Measurements from ENCODE around the gene GSTM1.
"Not testable (repeated sequence)": the region's sequence is repeated elsewhere in the genome, so short reads cannot be mapped to it uniquely, and the experiment has no call there.

GSTM1 gene

DNA sequence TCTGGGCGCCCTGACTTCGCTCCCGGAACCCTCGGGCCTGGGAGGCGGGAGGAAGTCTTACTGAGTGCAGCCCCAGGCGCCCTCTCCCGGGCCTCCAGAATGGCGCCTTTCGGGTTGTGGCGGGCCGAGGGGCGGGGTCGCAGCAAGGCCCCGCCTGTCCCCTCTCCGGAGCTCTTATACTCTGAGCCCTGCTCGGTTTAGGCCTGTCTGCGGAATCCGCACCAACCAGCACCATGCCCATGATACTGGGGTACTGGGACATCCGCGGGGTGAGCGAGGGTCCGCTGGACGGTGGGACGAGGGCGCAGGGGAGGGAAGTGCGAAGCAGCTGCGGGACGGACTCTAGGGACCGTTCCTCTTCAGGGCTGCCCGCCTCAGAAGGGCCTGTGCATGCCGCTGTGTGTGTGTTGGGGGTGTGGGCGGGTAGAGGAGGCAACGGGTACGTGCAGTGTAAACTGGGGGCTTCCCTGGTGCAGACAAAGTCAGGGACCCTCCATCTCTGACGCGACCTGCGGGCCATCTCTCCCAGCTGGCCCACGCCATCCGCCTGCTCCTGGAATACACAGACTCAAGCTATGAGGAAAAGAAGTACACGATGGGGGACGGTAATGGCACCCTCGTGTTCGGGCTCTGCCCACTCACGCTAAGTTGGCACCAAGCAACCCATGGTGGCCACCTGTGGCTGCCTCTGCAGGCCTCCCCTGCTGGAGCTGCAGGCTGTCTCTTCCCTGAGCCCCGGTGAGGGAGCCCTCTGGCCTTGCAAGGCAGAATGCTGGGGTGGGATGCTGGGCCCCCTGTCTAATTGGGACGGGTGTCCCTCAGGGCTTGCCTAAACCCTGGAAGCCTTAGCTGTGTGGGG, at the start of gene GSTM1:
GSTM1 (plus strand) TSS at position 177 of the 859 bp plus-strand sequence; CDS start at position 234, 57 bp downstream.
- no peak for DNase-seq

DNA sequence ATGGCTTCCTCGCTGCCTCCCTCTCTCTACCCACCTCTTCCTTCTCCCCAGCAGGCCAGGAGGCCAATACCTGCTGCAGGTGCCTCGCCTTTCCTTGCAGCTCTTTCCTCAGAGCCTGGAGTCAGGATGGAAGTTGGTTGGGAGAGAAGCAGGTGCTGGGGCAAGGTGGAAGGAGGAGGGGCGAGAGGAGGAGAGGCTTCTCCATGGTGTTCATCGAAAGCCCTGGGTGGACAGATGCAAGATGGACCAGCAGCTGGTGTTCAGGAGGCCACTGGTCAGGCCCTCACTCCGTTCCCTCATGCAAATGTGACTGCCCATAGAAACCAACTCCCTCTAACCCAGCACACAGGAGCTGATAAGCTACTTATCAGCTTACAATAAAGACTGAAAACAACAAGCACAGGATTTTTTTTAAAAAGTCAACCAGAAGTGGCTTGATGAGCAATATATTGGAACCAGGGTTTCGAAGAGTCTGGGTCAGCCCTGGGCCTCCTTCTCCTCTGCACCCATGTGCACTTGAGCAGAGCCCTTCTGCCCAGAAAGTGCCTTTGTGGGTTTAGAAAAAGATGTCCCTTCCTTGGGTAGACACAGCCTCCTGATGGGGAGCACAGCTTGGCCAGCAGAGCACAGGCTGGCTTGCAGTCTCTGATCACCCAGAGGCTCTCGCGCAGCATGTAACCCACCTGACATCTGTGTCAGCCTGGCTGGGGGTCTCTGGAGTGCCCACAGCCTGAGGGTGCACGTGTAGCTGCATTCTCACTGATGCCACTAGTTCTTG, 48.4 kb upstream of the GSTM1 start:
- no peak for DNase-seq

DNA sequence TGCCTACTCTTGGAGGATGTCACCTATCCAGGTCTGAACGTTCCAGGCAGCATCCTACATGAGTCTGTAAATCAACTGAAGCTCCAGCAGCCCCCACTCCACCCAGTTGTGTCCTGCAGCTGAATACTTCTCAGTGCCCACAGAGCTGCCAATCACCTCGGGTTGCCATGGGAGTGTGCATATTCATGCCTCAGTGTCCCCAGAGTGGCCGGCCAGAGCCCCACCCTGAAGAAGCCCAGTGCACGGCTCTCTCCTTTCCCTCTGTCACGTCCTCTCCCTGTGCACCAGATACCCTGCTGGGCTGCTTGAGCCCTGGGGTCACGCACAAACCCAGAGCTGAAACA, 47.8 kb upstream of the GSTM1 start:
- no peak for DNase-seq

DNA sequence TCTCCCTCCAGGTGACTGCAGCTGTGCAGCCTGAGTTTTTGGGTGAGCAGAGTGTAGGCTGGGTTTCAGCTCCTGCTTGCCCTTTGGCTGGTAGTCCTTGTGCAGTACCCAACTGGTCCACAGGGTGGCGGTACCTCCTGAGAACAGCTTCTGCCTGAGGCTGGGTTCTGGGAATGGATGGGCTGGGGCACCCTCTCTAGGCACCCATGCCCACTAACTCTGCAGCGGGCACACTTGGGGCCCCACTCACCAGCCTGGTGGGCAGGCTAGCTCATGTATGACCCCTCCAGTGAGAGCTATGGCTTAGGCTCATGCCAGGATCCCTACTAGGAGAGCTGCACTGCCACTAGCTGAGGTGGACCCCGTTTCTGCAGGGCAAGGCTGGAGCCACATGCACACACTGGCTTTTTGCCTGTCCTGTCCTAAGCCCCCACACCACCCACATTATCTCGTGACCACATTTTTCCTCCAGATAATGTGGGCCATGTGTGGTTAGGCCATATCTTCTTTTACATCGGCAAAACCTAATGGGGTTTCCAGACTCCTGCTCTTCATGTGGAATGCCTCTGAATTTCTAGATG, 47.2 kb upstream of the GSTM1 start:
- DNase-seq, result no peak

DNA sequence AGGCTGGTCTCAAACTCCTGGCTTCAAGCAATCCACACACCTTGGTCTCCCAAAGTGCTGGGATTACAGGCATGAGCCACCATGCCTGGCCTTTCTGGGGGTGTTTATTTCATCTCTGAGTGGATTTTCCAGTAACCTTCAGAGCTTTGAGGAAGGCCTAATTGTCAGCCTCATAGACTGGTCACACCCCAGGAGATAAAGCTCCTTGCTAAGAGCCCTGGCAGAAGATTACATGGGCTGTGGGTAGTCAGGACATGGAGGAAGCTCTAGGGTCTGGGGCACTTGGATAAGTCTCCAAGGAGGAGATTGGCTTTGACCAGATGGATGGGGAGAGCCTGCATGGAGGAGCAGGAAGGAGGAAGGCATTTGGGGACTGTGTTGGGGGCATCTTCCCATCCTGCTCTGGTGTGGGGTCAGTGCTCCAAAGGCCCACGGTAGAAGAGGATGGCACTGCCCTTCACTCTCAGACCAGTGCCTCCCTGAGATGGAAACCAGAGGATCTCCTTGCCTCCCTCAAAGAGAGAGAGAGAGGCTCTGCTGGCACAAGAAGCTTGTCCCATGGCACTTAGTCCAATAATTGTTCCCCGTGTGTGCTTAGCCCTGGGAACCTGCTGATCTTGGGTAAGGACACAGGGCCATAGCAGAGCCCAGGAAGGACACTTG, 46.4 kb upstream of the GSTM1 start:
- DNase-seq, result no peak

DNA sequence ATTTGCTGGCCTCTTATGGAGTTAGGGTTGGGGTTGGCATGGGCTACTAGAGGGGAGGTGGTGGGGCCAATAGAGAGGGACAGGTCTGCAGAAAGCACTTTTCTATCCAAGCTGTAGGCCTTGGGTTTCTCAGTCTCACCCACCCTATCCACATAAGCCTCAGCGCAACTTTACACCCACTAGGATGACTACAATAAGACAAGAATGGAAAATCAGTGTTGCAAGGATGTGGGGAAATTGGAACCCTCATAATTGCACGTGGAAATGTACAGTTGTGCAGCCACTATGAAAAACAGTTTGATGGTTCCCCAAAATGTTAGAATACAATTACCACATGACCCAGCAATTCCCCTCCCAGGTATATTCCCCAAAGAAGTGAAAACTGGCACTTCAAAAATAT, 45.8 kb upstream of the GSTM1 start:
- DNase-seq, result no peak

DNA sequence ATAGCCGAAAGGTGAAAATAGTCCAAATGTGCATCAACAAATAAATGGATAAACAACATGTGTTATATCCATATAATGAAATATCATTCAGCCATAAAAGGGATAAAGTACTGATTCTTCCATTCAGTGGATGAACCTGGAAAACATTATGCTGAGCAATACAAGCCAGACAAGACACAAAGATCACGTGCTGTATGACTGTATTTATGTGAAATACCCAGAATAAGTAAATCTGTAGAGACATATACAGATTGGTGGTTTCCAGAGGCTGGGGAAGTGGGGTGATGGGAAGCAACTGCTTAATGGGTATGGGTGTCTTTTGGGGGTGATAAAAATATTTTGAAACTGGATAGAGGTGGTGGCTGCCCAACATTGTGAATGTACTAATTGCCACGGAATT, 45.0 kb upstream of the GSTM1 start:
- DNase-seq, result no peak

DNA sequence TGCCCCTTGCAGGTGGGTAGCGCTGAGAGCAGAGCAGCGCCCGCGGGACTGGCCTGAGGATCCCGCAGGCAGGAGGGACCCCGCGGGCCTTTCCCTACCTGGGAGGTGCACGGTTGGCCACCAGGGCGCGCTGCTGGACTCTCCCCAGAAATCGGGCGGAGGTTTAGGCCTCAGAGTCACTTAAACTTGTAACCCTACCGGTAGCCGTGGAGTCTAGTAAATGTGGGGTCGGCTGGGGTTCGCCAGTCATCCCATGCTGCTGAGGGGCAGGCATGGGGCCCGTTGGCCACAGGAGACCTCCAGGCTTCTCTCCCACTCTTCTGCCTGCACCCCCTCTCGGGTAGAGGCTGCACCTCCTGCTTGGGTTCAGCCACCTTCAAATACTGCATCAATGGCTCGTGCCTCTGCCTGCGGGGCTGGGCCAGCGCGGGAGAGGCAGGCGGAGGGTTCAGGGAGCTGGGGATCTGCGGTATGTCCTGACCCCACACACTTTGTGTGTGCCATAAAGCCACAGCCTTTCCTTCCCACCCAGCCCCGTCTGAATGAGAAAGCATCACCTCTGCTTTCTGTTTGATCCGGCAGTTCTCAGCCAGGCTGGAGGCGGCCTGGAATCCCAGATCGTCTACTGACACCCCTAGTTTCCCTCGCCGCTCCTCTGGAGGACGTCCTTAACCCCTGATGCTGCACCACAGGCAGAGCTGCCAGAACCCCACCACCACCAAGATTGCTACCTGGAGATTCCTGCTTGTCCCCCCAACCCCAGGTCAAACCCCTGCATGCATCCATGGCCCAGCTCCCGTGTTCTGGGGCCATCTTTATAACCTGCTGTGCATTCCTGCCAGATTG, 44.0 kb upstream of the GSTM1 start:
- no peak for DNase-seq

DNA sequence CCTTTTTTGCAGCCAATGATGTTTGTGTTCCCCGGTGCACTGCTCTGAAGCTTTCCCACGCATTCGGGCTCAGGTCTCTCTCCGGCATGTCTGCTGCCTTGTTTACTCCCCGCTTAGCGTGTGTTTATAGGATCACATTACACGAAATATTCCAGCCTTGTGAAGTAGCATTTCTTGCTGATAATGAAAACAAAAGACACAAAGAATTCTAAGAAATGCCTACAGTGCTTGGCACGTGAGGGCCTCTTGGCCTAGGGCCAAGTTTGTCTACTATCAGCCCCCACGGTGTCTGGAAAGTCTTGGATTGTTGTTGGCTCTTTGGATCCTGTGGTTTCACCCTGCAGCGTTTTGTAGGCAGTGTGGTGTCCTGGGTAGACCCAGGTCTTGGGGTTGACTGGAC, 42.9 kb upstream of the GSTM1 start:
- no peak for DNase-seq

DNA sequence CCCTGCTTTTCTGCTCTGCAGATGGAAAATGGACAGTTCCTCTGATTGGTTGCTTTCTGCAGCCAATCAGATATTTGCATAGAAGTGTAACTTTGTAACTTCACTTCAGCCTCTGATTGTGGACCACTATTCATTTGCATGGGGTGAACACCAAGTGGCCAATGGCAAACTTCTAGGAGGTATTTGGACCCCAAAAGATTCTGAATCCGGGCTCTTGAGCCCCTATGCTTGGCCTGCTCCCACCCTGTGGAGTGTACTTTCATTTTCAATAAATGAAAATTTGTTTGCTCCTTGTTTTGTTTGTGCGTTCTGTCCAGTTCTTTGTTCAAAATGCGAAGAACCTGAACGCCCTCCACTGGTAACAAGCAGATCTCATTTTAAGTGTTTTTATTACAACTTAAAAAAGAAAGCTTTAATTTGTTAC, 38.1 kb upstream of the GSTM1 start:
- no peak for DNase-seq

DNA sequence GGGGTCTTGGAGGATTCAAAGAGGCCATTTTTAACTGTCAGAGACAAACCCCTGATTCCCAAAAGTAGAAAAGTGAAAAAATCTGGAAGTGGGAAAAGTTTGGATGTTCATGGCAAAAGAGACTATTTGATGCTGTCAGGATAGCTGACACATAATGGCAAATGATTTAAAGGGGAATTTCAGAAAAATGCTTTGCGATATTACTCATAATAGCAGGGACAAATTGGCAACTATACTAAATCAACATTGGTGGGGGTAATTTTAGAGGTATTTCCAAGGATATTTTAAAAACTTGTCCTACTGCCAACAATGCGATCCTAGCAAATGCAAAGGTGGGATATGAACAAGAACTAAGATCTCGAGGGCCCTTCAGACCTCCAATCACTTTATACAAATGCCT, 37.0 kb upstream of the GSTM1 start:
- DNase-seq, result no peak

DNA sequence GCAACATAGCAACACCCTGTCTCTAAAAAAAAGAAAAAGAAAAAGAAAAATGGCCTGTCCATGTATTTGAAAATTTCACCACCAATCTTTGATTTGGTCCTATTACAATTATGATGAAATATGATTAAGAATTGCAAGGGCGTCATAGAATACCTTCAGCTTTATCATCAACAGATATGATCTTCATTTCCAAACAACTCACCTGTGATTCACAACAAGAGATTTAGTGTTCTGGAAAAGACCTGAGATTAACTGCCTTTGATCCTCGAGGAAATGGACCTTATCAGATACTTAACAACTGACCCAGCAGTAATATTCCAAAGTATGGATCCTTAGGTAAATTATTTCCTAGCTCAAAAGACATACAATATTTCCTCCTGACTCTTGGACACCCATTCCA, 35.2 kb upstream of the GSTM1 start:
- no peak for DNase-seq

DNA sequence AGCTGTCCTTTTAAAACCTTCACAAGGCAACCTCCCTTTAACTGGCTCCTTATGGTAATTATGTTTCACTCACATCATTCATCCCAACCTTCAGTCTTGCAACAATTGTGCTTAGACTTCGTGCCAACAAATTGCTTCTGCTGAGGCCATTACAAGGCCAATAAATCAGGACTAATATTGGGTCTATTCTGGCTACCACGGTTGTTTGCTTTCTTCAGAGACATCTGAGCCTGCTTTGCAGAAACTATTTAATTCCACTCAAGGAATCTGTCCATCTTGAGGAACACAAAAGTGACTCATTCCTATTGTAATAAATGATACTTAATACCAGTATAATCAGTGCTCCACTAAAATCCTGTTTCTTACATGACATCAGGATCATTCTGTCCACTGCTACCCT, 34.3 kb upstream of the GSTM1 start:
- DNase-seq, result no peak

DNA sequence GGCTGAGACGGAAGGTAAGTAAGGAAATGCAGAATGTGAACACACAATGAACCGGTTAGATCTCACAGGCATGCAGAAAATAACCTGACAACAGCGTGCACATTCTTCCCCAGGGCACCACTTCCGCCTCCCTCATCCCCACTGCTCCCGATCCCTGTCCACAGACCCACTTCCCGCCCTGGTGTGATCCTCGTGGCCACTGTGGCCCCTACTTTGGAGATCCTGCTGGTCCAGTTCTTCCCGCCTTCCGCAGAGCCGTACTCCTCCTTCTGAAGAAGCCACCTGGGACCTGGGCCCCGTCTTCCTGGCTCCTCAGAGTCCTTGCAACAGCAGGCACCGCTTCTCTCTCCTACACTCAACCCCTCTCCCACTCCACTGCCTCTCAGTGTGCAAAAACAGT, 33.1 kb upstream of the GSTM1 start:
- DNase-seq, result no peak

DNA sequence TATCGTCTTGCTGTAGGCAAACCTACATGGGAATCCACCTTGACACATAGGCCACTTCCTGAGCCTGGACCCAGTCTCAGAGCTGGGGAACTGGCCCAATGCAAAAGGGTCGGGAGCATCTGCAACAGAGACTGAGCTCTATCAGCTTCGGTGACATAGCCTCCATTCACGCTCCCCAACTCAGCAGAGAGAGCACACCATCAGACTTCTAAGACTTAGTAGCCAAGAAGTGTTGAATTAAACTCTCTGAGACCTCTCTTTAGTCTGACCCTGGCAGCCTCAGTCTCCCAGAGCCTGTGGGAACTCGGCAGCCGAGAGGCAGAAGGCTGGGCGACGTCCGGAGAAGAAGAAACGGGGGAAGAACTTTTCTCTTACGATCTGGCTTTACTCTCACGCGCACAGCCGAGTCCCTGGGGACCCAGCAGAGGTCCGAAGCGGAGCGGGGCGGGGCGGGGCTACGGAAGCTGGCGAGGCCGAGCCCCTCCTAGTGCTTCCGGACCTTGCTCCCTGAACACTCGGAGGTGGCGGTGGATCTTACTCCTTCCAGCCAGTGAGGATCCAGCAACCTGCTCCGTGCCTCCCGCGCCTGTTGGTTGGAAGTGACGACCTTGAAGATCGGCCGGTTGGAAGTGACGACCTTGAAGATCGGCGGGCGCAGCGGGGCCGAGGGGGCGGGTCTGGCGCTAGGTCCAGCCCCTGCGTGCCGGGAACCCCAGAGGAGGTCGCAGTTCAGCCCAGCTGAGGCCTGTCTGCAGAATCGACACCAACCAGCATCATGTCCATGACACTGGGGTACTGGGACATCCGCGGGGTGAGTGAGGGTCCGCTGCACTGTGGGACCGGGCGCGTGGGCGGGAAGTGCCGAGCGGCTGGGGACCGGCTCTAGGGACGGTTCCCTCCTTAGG, 31.8 kb upstream of the GSTM1 start, which contains the start of gene GSTM4:
GSTM4 (plus strand) TSS at position 485 of the 905 bp plus-strand sequence; CDS start at position 776, 291 bp downstream.
- DNase-seq, result no peak

DNA sequence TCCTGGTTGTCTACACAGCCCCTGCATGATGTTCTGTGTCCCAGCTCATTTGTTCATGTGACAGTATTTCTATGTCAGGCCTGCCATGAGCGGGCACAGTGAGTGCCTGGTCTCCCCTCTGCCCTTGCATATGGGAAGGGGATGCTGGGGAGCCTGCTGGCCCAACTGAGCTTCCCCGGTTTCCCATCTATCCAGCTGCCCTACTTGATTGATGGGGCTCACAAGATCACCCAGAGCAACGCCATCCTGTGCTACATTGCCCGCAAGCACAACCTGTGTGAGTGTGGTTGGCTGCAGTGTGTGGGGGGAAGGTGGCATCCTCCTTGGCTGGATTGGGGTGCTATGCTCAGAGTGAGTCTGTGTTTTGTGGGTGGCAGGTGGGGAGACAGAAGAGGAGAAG, 30.2 kb upstream of the GSTM1 start:
- no peak for DNase-seq

DNA sequence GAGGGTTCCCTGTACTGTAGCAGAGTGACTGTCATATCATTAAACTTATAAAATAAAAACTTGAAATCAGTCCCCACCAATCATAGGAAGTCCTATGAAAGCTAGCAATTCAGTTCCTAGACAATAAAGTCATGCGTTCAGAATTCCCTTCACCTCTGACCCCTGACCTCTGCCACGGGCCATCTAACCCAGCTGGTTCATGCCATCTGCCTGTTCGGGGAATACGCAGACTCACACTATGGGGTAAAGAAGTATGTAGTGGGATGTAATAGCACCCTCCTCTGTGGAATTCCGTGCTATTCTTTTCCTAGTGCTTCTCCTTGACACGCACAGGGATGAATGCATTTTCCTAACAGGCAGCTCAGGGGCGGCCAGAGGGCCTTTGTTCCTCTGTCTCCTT, 29.6 kb upstream of the GSTM1 start:
- no peak for DNase-seq

DNA sequence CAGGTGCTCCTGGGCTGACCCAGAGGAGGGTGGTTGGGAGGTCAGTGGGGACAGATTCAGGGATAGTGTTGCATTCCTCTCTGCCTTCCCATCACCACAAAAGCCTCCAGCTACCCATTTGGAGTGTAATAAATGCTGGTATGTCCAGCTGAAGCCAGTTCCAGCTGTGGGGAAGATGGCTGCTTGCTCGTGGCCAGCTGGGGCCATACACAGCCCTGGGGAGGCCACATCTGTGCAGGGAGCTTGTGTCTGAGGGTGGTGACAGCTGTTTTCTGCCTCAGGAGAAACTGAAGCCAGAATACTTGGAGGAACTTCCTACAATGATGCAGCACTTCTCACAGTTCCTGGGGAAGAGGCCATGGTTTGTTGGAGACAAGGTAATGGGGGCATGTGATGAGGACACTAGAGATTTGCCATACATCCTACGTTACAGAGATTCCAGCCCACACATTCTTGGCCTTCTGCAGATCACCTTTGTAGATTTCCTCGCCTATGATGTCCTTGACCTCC, 29.0 kb upstream of the GSTM1 start:
- no peak for DNase-seq

DNA sequence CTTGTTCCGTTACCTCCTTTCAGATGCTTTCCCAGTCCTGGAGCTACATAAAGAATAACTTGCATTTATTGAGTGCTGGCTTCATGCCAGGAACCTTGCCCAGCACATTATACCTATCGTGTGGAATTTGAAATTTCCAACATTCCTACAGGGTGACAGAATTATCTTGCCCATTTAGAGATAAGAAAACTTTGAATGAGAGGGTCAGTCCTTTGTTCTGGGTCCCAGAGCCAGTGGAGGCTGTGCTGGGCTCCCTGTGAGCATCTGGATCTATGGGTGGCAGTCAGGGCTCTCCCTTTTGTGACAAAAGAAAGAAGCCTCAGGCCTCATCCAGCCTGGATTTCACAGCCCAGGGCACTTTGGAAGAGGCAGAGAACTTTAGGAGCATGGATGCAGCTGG, 28.5 kb upstream of the GSTM1 start:
- DNase-seq, result no peak

DNA sequence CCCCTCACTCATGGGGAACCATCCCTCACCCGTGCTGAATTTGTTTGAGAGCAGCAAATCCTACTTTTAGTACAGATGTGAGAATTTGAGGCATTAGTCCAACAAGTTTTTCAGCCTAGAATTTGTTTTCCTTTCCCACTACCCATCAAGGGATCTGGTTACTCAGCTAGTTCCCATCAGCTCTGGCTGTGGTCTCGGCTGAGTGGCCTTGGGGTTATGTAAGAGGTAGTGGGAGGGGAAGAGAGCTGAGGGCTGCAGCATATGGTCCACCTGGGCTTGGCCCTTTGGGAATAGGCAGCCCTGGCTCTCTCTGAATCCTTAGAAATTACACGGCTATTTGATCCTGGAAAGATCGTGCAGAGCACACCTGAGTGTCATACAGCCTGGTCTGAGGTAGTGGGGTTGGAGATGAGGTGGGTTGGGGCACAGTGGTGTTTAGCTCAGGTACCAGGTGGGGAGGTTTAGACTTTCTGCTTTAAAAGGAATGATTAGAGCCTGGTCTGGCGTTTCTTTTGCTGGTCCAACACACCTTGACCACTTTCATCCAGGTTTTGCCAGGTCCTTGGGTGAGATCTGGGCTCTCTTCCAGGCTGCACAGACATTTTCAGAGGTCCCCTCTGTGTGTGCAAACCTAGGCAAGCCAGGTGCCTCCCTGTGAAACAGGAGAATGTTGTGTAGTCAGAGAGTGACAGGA, 27.5 kb upstream of the GSTM1 start:
- no peak for DNase-seq

DNA sequence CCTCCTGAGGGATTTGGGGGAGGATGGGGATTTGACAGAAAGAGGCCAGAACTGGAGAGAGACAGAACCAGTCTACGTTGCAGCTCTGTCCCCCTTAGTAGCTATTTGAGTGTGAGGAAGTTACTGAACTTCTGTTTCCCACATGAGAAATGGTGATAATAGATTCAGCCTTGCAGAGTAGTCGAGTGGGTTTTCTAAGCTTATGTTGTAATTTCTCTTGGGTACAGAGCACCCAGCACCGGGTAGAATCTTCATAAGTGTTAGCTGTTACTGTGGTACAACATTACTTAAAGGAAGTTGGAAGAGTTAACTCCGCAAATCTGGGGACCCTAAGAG, 27.0 kb upstream of the GSTM1 start:
- DNase-seq, result not testable (repeated sequence)
